Stimulated activated CD4-positive, alpha-beta T cell treated with anti-CD3 and anti-CD28 coated beads, Interleukin-12 subunit alpha, Interleukin-12 subunit beta, amount 100 ng/mL, for 24 hours (primary cell): Measurements from ENCODE around the gene PIK3C2G.
"Not testable (repeated sequence)": the region's sequence is repeated elsewhere in the genome, so short reads cannot be mapped to it uniquely, and the experiment has no call there.

Experiments
- DNase-seq, 2 experiments: peaks; one replicate each; pipeline ENCODE4 v3.0.0-alpha.2; 2020; ENCODE audit warnings: low read depth in 2 of 2

PIK3C2G gene

GRCh38 chr12:18261273-18261672 lies at the start of gene PIK3C2G:
PIK3C2G (plus strand) TSS chr12:18261518; CDS start chr12:18282082, 20,564 bp downstream.
- no peak for DNase-seq

GRCh38 chr12:18217966-18218365 lies 43.4 kb upstream of the PIK3C2G start:
- no peak for DNase-seq

- DNase-seq: no peak
Measured at GRCh38 chr12:18221726-18222125, 39.6 kb upstream of the PIK3C2G start.

GRCh38 chr12:18222699-18223098 lies 38.6 kb upstream of the PIK3C2G start:
- DNase-seq: no peak

- no peak for DNase-seq
Measured at GRCh38 chr12:18224745-18225144, 36.6 kb upstream of the PIK3C2G start.

GRCh38 chr12:18239526-18239925 lies 21.8 kb upstream of the PIK3C2G start:
- DNase-seq: no peak

GRCh38 chr12:18242380-18243089 lies 18.8 kb upstream of the PIK3C2G start:
- DNase-seq: no peak

GRCh38 chr12:18243238-18243637 lies 18.1 kb upstream of the PIK3C2G start:
- DNase-seq: no peak

GRCh38 chr12:18246066-18246465 lies 15.3 kb upstream of the PIK3C2G start:
- DNase-seq: no peak

- no peak for DNase-seq
Measured at GRCh38 chr12:18250313-18250916, 10.9 kb upstream of the PIK3C2G start.

GRCh38 chr12:18254081-18254480 lies 7.2 kb upstream of the PIK3C2G start:
- DNase-seq: no peak

- not testable (repeated sequence) for DNase-seq
Measured at GRCh38 chr12:18255004-18255403, 6.3 kb upstream of the PIK3C2G start.

GRCh38 chr12:18257251-18257650 lies 4.1 kb upstream of the PIK3C2G start:
- no peak for DNase-seq

GRCh38 chr12:18258929-18259328 lies 2.4 kb upstream of the PIK3C2G start:
- no peak for DNase-seq

- no peak for DNase-seq
Measured at GRCh38 chr12:18259906-18260682, 1.2 kb upstream of the PIK3C2G start.

GRCh38 chr12:18261906-18262305 lies 588 bp downstream of the PIK3C2G start:
- DNase-seq: no peak

GRCh38 chr12:18262514-18262913 lies 1.2 kb downstream of the PIK3C2G start:
- DNase-seq: no peak

GRCh38 chr12:18264581-18265075 lies 3.3 kb downstream of the PIK3C2G start:
- no peak for DNase-seq

GRCh38 chr12:18267427-18268099 lies 6.2 kb downstream of the PIK3C2G start:
- no peak for DNase-seq

- no peak for DNase-seq
Measured at GRCh38 chr12:18270958-18271460, 9.7 kb downstream of the PIK3C2G start.

GRCh38 chr12:18275981-18276380 lies 14.7 kb downstream of the PIK3C2G start:
- no peak for DNase-seq

- DNase-seq: no peak
Measured at GRCh38 chr12:18277196-18277595, 15.9 kb downstream of the PIK3C2G start.
